Ecto neural progenitor cell (in vitro differentiated cells): ENCODE results near the gene P2RX7.

Source experiments
- DNase-seq: peaks from one replicate; pipeline ENCODE4 v3.0.0-alpha.2; 2018; ENCODE audit warnings: low spot score

Gene P2RX7

DNA sequence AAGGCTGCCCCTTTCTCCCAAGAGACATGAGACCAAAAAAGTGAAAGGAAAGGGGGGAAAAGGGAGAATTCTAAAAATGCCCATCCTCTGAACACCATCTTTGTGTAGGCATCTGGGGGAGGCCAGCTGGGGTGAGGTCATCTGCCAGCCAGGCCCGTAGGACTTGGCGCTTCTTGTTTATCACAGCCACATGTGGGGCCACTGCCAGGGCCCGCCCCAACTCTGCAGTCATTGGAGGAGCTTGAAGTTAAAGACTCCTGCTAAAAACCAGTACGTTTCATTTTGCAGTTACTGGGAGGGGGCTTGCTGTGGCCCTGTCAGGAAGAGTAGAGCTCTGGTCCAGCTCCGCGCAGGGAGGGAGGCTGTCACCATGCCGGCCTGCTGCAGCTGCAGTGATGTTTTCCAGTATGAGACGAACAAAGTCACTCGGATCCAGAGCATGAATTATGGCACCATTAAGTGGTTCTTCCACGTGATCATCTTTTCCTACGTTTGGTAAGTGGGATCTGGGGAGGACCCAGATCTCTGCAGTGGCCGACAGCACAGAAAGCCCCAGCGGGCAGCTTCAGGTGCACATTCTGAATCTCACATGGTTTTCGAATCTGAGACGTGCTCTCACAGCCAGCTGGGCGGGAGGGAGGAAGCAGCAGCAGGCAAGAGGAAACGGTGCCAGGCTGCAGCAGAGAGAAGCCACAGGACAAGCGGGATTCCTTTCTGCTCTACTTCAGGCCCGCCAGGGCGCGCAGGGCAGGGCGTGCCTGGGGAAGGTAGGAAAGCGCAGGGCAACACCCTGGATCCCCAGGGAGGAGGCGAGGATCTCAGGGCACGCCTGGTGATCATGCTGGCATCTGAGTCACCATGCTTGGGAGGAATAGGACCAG lies at the start of gene P2RX7:
Gene P2RX7 (plus strand): TSS at position 276 of the 881 bp plus-strand sequence. CDS start 95 bp downstream, at position 371.
- peak; percentile 65 for DNase-seq

DNA sequence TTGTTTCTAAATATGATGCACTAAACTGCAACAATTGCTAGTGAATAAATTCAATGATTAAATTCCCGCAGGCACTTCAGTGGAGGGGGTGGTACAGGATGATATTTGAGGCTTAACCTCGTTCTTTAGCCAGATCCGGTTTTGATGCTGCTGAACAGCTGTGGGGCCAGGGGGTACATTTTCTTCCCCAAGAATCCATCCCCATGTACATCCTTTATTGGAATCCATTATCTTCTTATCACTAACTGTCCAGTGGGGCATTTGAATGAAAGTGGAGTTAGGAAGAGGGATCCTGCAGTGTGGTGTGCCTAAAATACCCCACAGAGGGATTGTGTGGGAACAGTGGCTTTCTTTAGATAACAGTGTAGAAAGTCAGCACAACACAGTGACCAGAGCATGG lies 48.4 kb upstream of the P2RX7 start:
- DNase-seq: no peak

DNA sequence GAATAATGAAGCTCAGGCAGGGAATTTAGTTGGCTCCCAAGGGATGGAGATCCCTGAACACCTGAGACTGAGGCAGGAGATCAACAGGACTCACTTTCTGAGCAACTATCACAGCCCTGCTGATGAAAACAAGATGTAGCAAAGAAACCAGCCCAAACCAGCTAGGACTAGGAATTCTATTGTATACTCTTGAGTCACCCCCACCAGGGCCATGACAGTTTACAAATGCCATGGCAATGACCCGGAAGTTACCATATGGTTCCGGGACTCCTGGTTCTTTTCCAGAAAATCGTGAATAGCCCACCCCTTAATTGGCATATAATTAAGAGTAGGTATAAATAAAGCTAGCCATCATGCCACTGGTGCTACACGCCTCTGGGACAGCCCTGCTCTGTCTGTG lies 47.6 kb upstream of the P2RX7 start:
- no peak for DNase-seq

GRCh38 chr12:121085506-121086353 lies 46.9 kb upstream of the P2RX7 start:
- no peak for DNase-seq

DNA sequence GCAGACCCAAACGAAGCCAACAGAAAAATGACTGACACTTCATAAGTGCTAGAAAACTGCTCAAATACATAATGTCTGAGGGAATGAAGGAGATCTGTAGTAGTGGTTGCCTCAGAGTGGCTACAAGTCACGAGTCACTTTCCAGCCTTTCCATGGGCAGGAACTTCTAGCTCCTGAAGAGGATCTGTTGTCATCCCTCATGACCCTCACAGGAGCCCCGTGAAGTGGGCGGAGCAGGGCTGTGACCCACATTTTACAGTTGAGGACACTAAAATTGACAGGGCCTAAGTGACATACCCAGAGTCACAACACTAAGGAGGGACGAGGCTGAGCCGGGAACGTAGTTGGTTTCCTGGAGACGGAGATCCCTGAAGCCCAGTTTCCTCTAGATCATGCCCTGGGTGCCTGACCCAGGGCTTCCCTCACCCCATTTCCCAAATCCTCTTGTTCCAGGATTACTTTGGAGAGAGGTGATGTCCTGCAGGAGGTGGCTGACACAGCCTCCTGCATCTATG lies 45.8 kb upstream of the P2RX7 start:
- no peak for DNase-seq

DNA sequence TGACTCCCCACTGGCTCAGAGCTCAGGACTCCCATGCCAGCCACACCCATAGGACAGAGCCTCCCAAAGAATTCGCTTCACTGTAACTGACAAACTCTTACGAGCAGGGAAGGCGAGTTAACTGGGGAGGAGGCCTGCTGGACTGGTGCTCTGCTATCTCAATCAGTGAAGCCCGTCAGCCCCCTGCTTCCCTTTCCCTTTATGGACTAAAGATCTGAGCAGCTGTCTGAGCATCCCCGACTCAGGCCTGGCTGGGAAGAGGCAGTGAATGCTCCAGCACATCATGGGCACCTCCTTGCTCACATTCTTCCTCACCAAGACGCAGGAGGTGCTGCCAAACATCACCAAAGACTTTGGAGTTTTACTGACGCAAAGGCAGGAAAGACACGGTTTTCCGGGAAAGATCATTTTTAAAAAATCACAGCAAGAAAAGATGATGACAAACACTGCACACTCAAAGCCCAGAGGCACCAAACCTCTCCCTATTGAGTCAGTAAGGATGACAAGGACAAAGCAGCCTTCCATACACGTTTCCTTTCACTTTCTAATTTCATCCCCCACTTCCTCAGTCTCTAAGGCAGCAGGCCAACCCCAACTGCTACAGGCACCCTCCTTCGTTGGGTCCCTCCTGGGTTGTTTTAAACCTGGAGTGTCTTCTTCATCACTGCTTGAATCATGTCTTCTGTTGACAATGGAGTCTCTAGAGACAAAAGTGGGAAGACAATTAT lies 45.0 kb upstream of the P2RX7 start:
- DNase-seq: no peak

GRCh38 chr12:121088195-121088585 lies 44.5 kb upstream of the P2RX7 start:
- no peak for DNase-seq

- DNase-seq: no peak
Measured at GRCh38 chr12:121089031-121089812, 43.5 kb upstream of the P2RX7 start.

DNA sequence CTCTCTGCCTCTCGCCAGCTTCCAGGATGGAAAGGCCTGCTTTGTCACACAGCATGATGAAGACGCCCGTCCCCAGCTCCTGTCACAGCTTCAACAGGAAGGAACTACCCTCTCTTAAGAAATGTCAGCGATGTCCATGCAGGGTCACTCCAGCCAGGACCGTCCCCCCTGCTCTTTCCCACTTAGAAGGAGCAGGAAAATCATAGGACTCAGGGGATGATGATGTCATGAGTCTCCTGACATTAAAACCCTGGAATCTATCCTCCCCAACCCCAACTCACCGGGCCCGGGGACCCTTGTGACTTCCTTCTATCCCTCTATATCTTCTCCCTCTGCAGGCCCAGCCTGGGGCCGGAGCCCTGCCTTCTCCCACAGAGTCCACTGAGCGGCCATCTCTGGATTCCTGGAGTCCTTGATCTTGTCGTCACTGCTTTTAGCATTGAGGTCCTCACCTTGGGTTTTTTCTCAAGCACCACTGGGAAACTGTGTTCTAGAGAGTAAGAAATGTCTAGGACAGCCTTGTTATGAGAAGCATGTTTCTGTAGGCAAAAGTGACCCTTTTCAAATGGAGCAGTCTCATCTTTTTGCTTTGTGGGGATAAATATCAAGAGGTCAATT lies 42.8 kb upstream of the P2RX7 start:
- no peak for DNase-seq

- DNase-seq: no peak
Measured at GRCh38 chr12:121090586-121091514, 41.8 kb upstream of the P2RX7 start.

GRCh38 chr12:121092034-121092433 lies 40.6 kb upstream of the P2RX7 start:
- no peak for DNase-seq

GRCh38 chr12:121093487-121093891 lies 39.2 kb upstream of the P2RX7 start:
- DNase-seq: no peak

GRCh38 chr12:121095544-121096198 lies 37.0 kb upstream of the P2RX7 start:
- DNase-seq: peak; percentile 93

DNA sequence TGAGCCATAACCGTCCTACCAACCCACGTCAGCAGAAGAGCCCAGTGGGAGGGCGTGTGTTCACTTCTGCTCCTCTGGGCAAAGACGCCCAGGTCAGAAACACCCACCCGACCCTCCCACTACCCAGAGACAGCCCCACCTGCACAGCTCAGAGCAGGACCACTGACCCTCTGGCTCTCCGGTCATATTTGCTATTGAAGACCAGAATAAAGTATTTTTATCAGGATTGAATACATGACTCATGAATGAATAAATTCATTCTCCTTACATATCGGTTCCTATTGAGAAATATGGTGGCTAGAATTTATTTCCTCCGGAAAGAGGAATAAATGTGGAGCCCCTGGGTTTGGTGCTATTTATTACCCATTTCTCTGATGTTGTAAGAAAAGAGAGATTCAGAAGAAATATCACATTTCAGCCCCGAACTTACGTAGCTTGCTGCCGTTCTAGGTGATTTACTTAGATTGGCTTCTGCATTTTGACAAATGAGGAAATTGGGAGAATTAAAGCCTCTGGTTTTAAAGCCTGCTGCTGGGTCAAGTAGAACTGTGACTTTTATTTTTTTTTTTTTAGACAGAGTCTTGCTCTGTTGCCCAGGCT lies 36.4 kb upstream of the P2RX7 start:
- DNase-seq: no peak

DNA sequence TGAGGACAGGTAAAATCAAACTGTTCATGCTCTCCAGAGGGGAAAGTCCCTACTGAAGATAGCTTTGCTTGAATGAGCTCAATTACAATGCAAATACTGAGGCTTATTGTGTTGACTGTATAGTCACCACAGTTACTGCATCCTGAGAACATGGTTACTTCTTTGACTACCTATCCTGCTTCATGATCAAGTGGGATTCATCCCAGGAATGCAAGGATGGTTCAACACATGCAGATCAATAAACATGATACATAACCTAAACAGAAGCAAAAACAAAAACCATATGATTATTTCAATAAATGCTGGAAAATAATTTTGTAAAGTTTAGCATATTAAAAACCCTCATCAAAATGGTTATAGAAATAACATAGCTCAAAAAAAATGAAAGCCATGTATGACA lies 32.9 kb upstream of the P2RX7 start:
- DNase-seq: no peak

- DNase-seq: no peak
Measured at GRCh38 chr12:121102307-121102706, 30.4 kb upstream of the P2RX7 start.

DNA sequence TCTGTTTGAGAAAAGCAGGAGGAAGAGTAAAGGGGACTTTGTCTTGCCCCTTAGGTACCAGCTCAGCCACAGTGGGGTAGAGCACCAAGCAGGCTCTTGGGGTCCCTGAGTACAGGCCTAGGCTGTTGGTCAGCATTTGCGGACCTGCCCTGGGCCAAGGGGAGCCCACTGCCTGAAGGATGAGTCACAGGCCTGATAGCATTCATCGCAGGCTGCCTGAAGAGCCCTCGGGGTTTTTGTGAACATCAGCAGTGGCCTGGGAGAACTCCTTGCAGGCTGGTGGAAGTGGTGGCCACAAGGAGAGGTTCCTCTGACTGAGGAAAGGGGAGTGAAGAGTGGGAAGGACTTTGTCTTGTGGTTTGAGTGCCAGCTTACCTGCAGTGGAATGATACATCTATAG lies 25.0 kb upstream of the P2RX7 start:
- no peak for DNase-seq

DNA sequence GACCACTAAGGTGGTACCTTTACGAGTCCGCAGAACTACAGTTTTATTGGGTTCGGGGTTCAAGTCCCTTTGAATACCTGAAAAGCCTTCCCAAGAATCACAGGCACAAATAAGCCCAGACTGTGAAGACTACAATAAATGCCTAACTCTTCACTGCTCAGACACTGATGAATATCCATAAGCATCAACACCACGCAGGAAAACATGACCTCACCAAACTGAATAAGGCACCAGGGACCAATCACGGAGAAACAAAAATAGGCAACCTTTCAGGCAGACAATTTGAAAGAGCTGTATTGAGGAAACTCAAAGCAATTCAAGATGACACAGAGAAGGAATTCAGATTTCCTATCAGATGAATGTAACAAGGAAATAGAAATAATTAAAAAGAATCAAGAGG lies 24.2 kb upstream of the P2RX7 start:
- no peak for DNase-seq
